Endothelial cell of umbilical vein (primary cell): ENCODE data around the gene SLC9A9. TPM values are rescaled to one million over a fixed set of nuclear protein-coding genes. Genes with fewer than 3 reads are reported as not detected.

Source experiments
- BruUV-seq: library from RNA; stranded (reverse); fragments of 400-500 nt; replicated peaks from 2 replicates; lab custom pipeline; 2021; lab: Mats Ljungman, UMichigan
- CTCF ChIA-PET: fragments of 300-600, 350-600 bp; sonication (Branson Sonifier 250); formaldehyde crosslinking; loops from one replicate; lab custom pipeline; 2021; ENCODE audit warnings: antibody characterized with exemption, inconsistent platforms; lab: Charles Lee
- POLR2A ChIA-PET: fragments of 300-600, 350-600 bp; sonication (Branson Sonifier 250); formaldehyde crosslinking; loops from one replicate; lab custom pipeline; 2021; ENCODE audit warnings: antibody characterized with exemption, inconsistent platforms; lab: Charles Lee
- DNase-seq: peaks from one replicate; pipeline ENCODE4 v3.0.0-alpha.2; 2011; ENCODE audit warnings: low read depth, low spot score
- FAIRE-seq: peaks from 2 replicates; lab custom pipeline; 2011; peaks lifted over from hg19 to GRCh38; lab: Jason Lieb, UNC
- H2AFZ ChIP-seq: 2 replicates; pipeline ENCODE4 v1.6.0; 2012; ENCODE audit warnings: low read depth, low read length, control low read depth, inconsistent platforms
- H3K27ac ChIP-seq: 2 replicates; pipeline ENCODE4 v1.5.1; 2011; ENCODE audit warnings: low read depth, mild to moderate bottlenecking, control low read depth, low read length, moderate library complexity; ENCODE audit not compliant: insufficient read depth
- H3K27me3 ChIP-seq, 2 experiments: 2 replicates each; pipeline versions ENCODE4 v1.6.0 to v1.6.1; 2011; ENCODE audit warnings: low read length in 2 of 2, mixed read lengths in 1 of 2; ENCODE audit not compliant: control insufficient read depth in 2 of 2, insufficient read depth in 2 of 2
- H3K36me3 ChIP-seq, 2 experiments: 2 replicates in 1 of 2; 3 replicates in 1 of 2; pipeline ENCODE4 v1.5.1; 2011; ENCODE audit warnings: low read length in 2 of 2, mild to moderate bottlenecking in 1 of 2, moderate library complexity in 1 of 2; ENCODE audit not compliant: control insufficient read depth in 2 of 2, insufficient read depth in 2 of 2; ENCODE audit errors: extremely low read depth in 1 of 2
- H3K4me1 ChIP-seq: 3 replicates; pipeline ENCODE4 v1.5.1; 2011; ENCODE audit warnings: mild to moderate bottlenecking, low read length; ENCODE audit not compliant: control insufficient read depth, insufficient read depth; ENCODE audit errors: extremely low read depth
- H3K4me2 ChIP-seq: 2 replicates; pipeline ENCODE4 v1.6.1; 2011; ENCODE audit warnings: low read length, control low read depth, mixed read lengths; ENCODE audit not compliant: insufficient read depth
- H3K4me3 ChIP-seq, 3 experiments: fragments of 200-600 bp in 1 of 3; sonication (generic), shearing (Covaris generic) in 1 of 3; replicated peaks in 1 of 3; 2 replicates each; pipeline ENCODE4 v1.5.1; 2011 to 2016; ENCODE audit warnings: control low read depth in 3 of 3, low read length in 3 of 3, mild to moderate bottlenecking in 2 of 3, inconsistent platforms in 1 of 3, low read depth in 1 of 3, moderate library complexity in 1 of 3; ENCODE audit not compliant: insufficient read depth in 1 of 3
- H3K79me2 ChIP-seq: 2 replicates; pipeline ENCODE4 v1.6.0; 2012; ENCODE audit warnings: low read length, inconsistent platforms; ENCODE audit not compliant: control insufficient read depth, insufficient read depth
- H3K9ac ChIP-seq: replicated peaks from 2 replicates; pipeline ENCODE3; 2011; ENCODE audit warnings: low read length, control low read depth; ENCODE audit not compliant: insufficient read depth; ENCODE audit errors: extremely low read depth
- H3K9me1 ChIP-seq: replicated peaks from 3 replicates; pipeline ENCODE4 v1.6.0; 2011; ENCODE audit warnings: mild to moderate bottlenecking, low read length; ENCODE audit not compliant: control insufficient read depth, insufficient read depth; ENCODE audit errors: extremely low read depth
- H3K9me3 ChIP-seq: replicated peaks from 2 replicates; pipeline ENCODE4 v1.5.1; 2012; ENCODE audit warnings: low read length, inconsistent platforms; ENCODE audit not compliant: control insufficient read depth, insufficient read depth
- H4K20me1 ChIP-seq: replicated peaks from 2 replicates; pipeline ENCODE3; 2011; ENCODE audit warnings: mild to moderate bottlenecking, low read length; ENCODE audit not compliant: control insufficient read depth, insufficient read depth; ENCODE audit errors: extremely low read depth
- EZH2 ChIP-seq: IDR thresholded peaks from 2 replicates; pipeline ENCODE4 v1.6.1; 2012; ENCODE audit warnings: borderline replicate concordance, low read depth, mild to moderate bottlenecking, moderate library complexity, low read length, inconsistent platforms; ENCODE audit not compliant: severe bottlenecking
- FOS ChIP-seq: IDR thresholded peaks from 2 replicates; pipeline ENCODE4 v1.6.1; 2011; ENCODE audit warnings: mild to moderate bottlenecking, low read length, moderate library complexity, borderline replicate concordance; ENCODE audit not compliant: insufficient read depth
- GATA2 ChIP-seq: IDR thresholded peaks from 2 replicates; pipeline ENCODE4 v1.7.0; 2011; ENCODE audit warnings: low read depth, mild to moderate bottlenecking, moderate library complexity, mixed read lengths, low read length; ENCODE audit not compliant: insufficient read length, insufficient read depth
- JUN ChIP-seq: IDR thresholded peaks from 2 replicates; pipeline ENCODE4 v1.6.1; 2011; ENCODE audit warnings: borderline replicate concordance, low read depth; ENCODE audit not compliant: insufficient read length, insufficient read depth
- MYC ChIP-seq: IDR thresholded peaks from one replicate; pipeline ENCODE4 v1.6.1; 2011; ENCODE audit warnings: mild to moderate bottlenecking, low read depth, low read length
- POLR2A ChIP-seq: IDR thresholded peaks from 2 replicates; pipeline ENCODE4 v1.6.1; 2012; ENCODE audit warnings: low read depth, mild to moderate bottlenecking, control low read depth, low read length
- POLR2AphosphoS5 ChIP-seq: IDR thresholded peaks from 2 replicates; pipeline ENCODE4 v1.6.1; 2012; ENCODE audit warnings: low read depth, mild to moderate bottlenecking, control low read depth, low read length, moderate library complexity; ENCODE audit not compliant: insufficient read depth
- dilution Hi-C: fragments of 300-500 bp; cut with MboI; formaldehyde crosslinking; loops from one replicate; pipeline ENCODE4 v1.15.0; 2019; ENCODE audit warnings: low sequenced_read_pairs; ENCODE audit not compliant: extremely low pct_ligation_motif_present
- intact Hi-C: fragments of 100-400 bp; cut with micrococcal nuclease; formaldehyde crosslinking; loops from one replicate; pipeline ENCODE4 v1.10.0; 2022
- polyA plus RNA-seq, 4 experiments: library from polyadenylated mRNA; depleted of rRNA in 3 of 4; stranded (reverse) in 3 of 4; unstranded in 1 of 4; fragments of >200 nt; gene quantifications; 2 replicates each; pipeline versions ENCODE4 v1.2.1 to v1.2.3, GENCODE V29; 2011 to 2012; ENCODE audit warnings: missing spikeins in 1 of 4
- total RNA-seq: library from RNA; stranded (reverse); gene quantifications from 2 replicates; pipeline ENCODE4 v1.2.3, GENCODE V29; 2021
- TF ChIP-seq, protein P1 (sequence below), 2 donors: IDR thresholded peaks; 1 replicate in 1 of 2; 2 replicates in 1 of 2; pipeline ENCODE4 v1.5.1; 2011; ENCODE audit warnings: low read length in 2 of 2, mild to moderate bottlenecking in 2 of 2, moderate library complexity in 2 of 2, control low read depth in 1 of 2, inconsistent platforms in 1 of 2, low read depth in 1 of 2; ENCODE audit not compliant: insufficient read depth in 1 of 2; ENCODE audit errors: extremely low read depth in 1 of 2
- TF ChIP-seq, protein P2 (sequence below): IDR thresholded peaks from 2 replicates; pipeline ENCODE4 v1.6.1; 2011; ENCODE audit not compliant: insufficient read depth, insufficient read length

The SLC9A9 gene
- total and polyA plus RNA-seq, 2 donors (not counting 3 experiments of a cell fraction or from before 2014, with no cell fraction given) = 1.5 to 1.8 TPM

DNA sequence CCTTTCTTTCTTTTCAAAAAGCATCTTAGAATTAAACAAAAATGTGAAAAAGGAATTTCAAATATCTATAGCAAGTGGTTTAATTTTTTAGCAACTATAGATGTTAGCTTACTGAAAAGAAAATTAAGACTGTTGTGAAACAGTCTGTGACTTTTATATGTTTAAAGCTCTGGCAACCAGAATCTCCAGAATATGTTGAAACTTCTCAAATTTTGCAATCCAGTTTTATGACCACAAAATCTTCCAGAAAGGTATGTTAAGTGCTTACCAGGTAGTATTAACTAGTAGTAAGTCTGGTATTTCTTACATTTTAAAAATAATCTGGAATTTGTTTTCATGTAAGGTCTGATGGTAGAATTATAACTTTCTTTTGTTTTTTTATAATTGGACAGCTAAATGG, 235.0 kb downstream of the SLC9A9 start:
- Histone ChIP-seq H2AFZ (no peak overlapping the region), H3K27me3 (no peaks in the 10 kb centered on the region), H3K9me1 (no peaks in the 10 kb centered on the region), H3K27ac (no peak overlapping the region), H3K36me3 (no peaks in the 10 kb centered on the region), H4K20me1 (no peaks in the 10 kb centered on the region), H3K79me2 (no peaks in the 10 kb centered on the region), H3K9ac (no peak overlapping the region), H3K4me3 (no peak overlapping the region), H3K4me2 (no peak overlapping the region), H3K4me1 (no peaks in the 10 kb centered on the region), H3K9me3 (no peaks in the 10 kb centered on the region)
- intact Hi-C loops (no loop called here), dilution Hi-C loops (no loop called here)
- no TSS peak for BruUV-seq
- CTCF ChIA-PET = no interaction called here
- DNase-seq (no peak), FAIRE-seq (no peak)
- POLR2A ChIA-PET = no interaction called here
- TF ChIP-seq EZH2 = no peak
- TF ChIP-seq, protein P1, sequence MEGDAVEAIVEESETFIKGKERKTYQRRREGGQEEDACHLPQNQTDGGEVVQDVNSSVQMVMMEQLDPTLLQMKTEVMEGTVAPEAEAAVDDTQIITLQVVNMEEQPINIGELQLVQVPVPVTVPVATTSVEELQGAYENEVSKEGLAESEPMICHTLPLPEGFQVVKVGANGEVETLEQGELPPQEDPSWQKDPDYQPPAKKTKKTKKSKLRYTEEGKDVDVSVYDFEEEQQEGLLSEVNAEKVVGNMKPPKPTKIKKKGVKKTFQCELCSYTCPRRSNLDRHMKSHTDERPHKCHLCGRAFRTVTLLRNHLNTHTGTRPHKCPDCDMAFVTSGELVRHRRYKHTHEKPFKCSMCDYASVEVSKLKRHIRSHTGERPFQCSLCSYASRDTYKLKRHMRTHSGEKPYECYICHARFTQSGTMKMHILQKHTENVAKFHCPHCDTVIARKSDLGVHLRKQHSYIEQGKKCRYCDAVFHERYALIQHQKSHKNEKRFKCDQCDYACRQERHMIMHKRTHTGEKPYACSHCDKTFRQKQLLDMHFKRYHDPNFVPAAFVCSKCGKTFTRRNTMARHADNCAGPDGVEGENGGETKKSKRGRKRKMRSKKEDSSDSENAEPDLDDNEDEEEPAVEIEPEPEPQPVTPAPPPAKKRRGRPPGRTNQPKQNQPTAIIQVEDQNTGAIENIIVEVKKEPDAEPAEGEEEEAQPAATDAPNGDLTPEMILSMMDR (IDR thresholded peaks at IDR 0.05; ENCODE audit: extremely low read depth in 1 of 2, insufficient read depth in 1 of 2, low read depth in 1 of 2, low read length in 2 of 2) = no peak
- no peak for TF ChIP-seq POLR2AphosphoS5
- TF ChIP-seq, protein P2, sequence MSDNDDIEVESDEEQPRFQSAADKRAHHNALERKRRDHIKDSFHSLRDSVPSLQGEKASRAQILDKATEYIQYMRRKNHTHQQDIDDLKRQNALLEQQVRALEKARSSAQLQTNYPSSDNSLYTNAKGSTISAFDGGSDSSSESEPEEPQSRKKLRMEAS = no peak
- no peak for TF ChIP-seq POLR2A
- TF ChIP-seq GATA2 = no peak
- TF ChIP-seq FOS = no peak
- no peak for TF ChIP-seq JUN
- TF ChIP-seq MYC = no peak
